Cardiac muscle cell (in vitro differentiated cells and primary cell): Measurements from ENCODE around the gene CTNNB1. TPM values are rescaled to one million over a fixed set of nuclear protein-coding genes. Genes with fewer than 3 reads are reported as not detected.

ENCODE experiments used
- DNase-seq, 2 donors: peaks; one replicate each; pipeline versions ENCODE4 v3.0.0 to v3.0.0-alpha.2; 2010 to 2017; ENCODE audit warnings: low read depth in 1 of 2, low spot score in 1 of 2
- H3K27ac ChIP-seq: fragments of 200-600 bp; sonication (generic); 2 replicates; pipeline ENCODE4 v1.5.1; 2016
- H3K27me3 ChIP-seq: fragments of 200-600 bp; sonication (generic); 2 replicates; pipeline ENCODE4 v1.6.0; 2016; ENCODE audit warnings: control low read depth
- H3K36me3 ChIP-seq: fragments of 200-600 bp; sonication (generic); 2 replicates; pipeline ENCODE4 v1.5.1; 2016; ENCODE audit warnings: control low read depth
- H3K4me1 ChIP-seq: fragments of 200-600 bp; sonication (generic); 2 replicates; pipeline ENCODE4 v1.8.1; 2017; ENCODE audit warnings: low read depth, mild to moderate bottlenecking, mixed run types
- H3K4me3 ChIP-seq: fragments of 200-600 bp; sonication (generic); 2 replicates; pipeline ENCODE4 v1.5.1; 2016; ENCODE audit warnings: mild to moderate bottlenecking
- H3K9me3 ChIP-seq: fragments of 200-600 bp; sonication (generic); 2 replicates; pipeline ENCODE4 v1.5.1; 2017; ENCODE audit warnings: low read depth, mild to moderate bottlenecking, control low read depth
- CTCF ChIP-seq: IDR thresholded peaks from 2 replicates; pipeline ENCODE4 v1.5.1; 2012; ENCODE audit warnings: low read depth, mild to moderate bottlenecking, low read length
- polyA plus RNA-seq: library from polyadenylated mRNA; unstranded; fragments of >200 nt; fragmentation: Nextera tagmentation; extraction: Ambion mirVana; gene quantifications from 2 replicates; pipeline ENCODE4 v1.2.1, GENCODE V29; 2016
- total RNA-seq: library from RNA; depleted of rRNA; stranded (reverse); fragments of >200 nt; gene quantifications from 2 replicates; pipeline ENCODE4 v1.2.3, GENCODE V29; 2016

CTNNB1 gene
- 554 and 574 TPM in 2 replicates for total RNA-seq
- 213 and 298 TPM in 2 replicates for polyA plus RNA-seq

- peak; percentile 96 to 98 for DNase-seq
- peak within 1 kb of the TSS; percentile 99 for H3K27ac ChIP-seq
- peak within 1 kb of the TSS; percentile 97 for H3K4me3 ChIP-seq
- no peaks in the 10 kb centered on the region for H3K27me3 ChIP-seq
- H3K9me3 ChIP-seq, result no peaks in the 10 kb centered on the region
- no peak for TF ChIP-seq CTCF
- H3K4me1 ChIP-seq, result peaks cover 25% of the 10 kb centered on the region
- no peaks in the 10 kb centered on the region for H3K36me3 ChIP-seq
Measured at GRCh38 chr3:41198950-41199865, at the start of gene CTNNB1. CTNNB1 (plus strand) TSS chr3:41199505; CDS start chr3:41224069, 24,564 bp downstream.

DNA sequence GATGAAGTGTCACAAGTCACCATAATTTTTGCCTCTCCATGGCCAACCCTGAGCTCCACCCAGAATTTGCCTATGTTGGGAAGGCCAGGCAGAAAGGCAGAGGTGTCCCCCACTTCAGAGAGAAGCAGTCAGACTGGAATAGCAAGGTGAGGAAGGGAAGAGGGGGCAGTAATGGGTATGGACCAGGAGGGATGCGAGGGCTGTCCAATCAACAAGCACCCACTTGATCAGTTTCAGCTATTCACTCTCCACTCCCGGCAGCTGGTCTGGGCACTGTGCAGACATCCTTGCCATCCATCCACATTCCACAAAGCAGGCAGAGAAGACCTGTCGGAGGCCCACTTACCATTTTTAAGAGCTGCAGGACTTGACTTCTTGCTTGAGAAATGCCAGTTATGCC is 43.5 kb upstream of the CTNNB1 start:
- Histone ChIP-seq H3K27me3 (no peaks in the 10 kb centered on the region), H3K4me1 (no peaks in the 10 kb centered on the region), H3K36me3 (no peaks in the 10 kb centered on the region), H3K27ac (no peak overlapping the region), H3K4me3 (no peak overlapping the region), H3K9me3 (no peaks in the 10 kb centered on the region)
- TF ChIP-seq CTCF, result no peak
- DNase-seq, result no peak

- DNase-seq, result no peak
- Histone ChIP-seq H3K9me3 (no peaks in the 10 kb centered on the region), H3K4me1 (no peaks in the 10 kb centered on the region), H3K27me3 (no peaks in the 10 kb centered on the region), H3K27ac (no peak overlapping the region), H3K4me3 (no peak overlapping the region), H3K36me3 (no peaks in the 10 kb centered on the region)
- TF ChIP-seq CTCF, result no peak
Measured at GRCh38 chr3:41158947-41159346, 40.4 kb upstream of the CTNNB1 start.

- H3K4me3 ChIP-seq, result no peak overlapping the region
- H3K9me3 ChIP-seq, result no peaks in the 10 kb centered on the region
- H3K27ac ChIP-seq, result no peak overlapping the region
- no peaks in the 10 kb centered on the region for H3K4me1 ChIP-seq
- no peaks in the 10 kb centered on the region for H3K27me3 ChIP-seq
- no peaks in the 10 kb centered on the region for H3K36me3 ChIP-seq
- DNase-seq, result no peak
- no peak for TF ChIP-seq CTCF
Measured at GRCh38 chr3:41159588-41160189, 39.6 kb upstream of the CTNNB1 start.

GRCh38 chr3:41162541-41162940 is 36.8 kb upstream of the CTNNB1 start:
- no peak for DNase-seq
- Histone ChIP-seq H3K9me3 (no peaks in the 10 kb centered on the region), H3K27me3 (no peaks in the 10 kb centered on the region), H3K27ac (no peak overlapping the region), H3K4me3 (no peak overlapping the region), H3K4me1 (no peaks in the 10 kb centered on the region), H3K36me3 (no peaks in the 10 kb centered on the region)
- no peak for TF ChIP-seq CTCF
